LNCaP clone FGC (cell line): ENCODE results near the gene SLC22A15.
"Not testable (repeated sequence)": the region's sequence is repeated elsewhere in the genome, so short reads cannot be mapped to it uniquely, and the experiment has no call there.

Source experiments
- DNase-seq: peaks from one replicate; pipeline ENCODE4 v3.0.0-alpha.2; 2011; ENCODE audit warnings: low read depth
- H3K4me3 ChIP-seq: 2 replicates; pipeline ENCODE4 v1.5.1; 2011; ENCODE audit warnings: mild to moderate bottlenecking, low read depth, low read length, control low read depth
- CTCF ChIP-seq: IDR thresholded peaks from 2 replicates; pipeline ENCODE4 v1.5.1; 2012; ENCODE audit warnings: mild to moderate bottlenecking; ENCODE audit not compliant: control insufficient read depth, insufficient read depth; ENCODE audit errors: extremely low read depth

The SLC22A15 gene

GRCh38 chr1:115991909-115992308, 15.6 kb downstream of the SLC22A15 start:
- H3K4me3 ChIP-seq: no peak overlapping the region
- TF ChIP-seq CTCF: no peak
- DNase-seq: no peak

- DNase-seq, H3K4me3 ChIP-seq: not testable (repeated sequence)
Observed at GRCh38 chr1:115997921-115998320, 21.6 kb downstream of the SLC22A15 start.

- DNase-seq: peak; percentile 54
Observed at GRCh38 chr1:116001739-116002487, 25.6 kb downstream of the SLC22A15 start.

GRCh38 chr1:116002781-116003420, 26.6 kb downstream of the SLC22A15 start:
- DNase-seq: peak; percentile 62
- no peak overlapping the region for H3K4me3 ChIP-seq
- TF ChIP-seq CTCF: no peak

More at GRCh38 chr1:116001739-116002487, 25.6 kb downstream of the SLC22A15 start:
- no peak for TF ChIP-seq CTCF
- H3K4me3 ChIP-seq: no peak overlapping the region

- no peak for DNase-seq
- H3K4me3 ChIP-seq: no peak overlapping the region
- no peak for TF ChIP-seq CTCF
Observed at GRCh38 chr1:116003823-116004222, 27.5 kb downstream of the SLC22A15 start.

- H3K4me3 ChIP-seq: no peak overlapping the region
- no peak for TF ChIP-seq CTCF
- DNase-seq: no peak
Observed at GRCh38 chr1:116006486-116006964, 30.2 kb downstream of the SLC22A15 start.

GRCh38 chr1:116008656-116009390, 32.5 kb downstream of the SLC22A15 start:
- DNase-seq: no peak

More at GRCh38 chr1:116008656-116009390, 32.5 kb downstream of the SLC22A15 start:
- H3K4me3 ChIP-seq: no peak overlapping the region
- no peak for TF ChIP-seq CTCF
